GM18507 (cell line): ENCODE data around the gene SYNPO2L.
A peak's percentile ranks its signal among the peaks of the same experiment; 100 is the strongest.
"Not testable (repeated sequence)": the region's sequence is repeated elsewhere in the genome, so short reads cannot be mapped to it uniquely, and the experiment has no call there.

ENCODE experiments used
- DNase-seq: peaks from one replicate; pipeline ENCODE4 v3.0.0; 2011; ENCODE audit warnings: low read depth; ENCODE audit not compliant: insufficient read length; ENCODE audit errors: extremely low spot score
- FAIRE-seq: peaks from 2 replicates; lab custom pipeline; 2011; peaks lifted over from hg19 to GRCh38; lab: Jason Lieb, UNC

Gene SYNPO2L

GRCh38 chr10:73655990-73656298 is at the start of gene SYNPO2L:
Gene SYNPO2L, minus strand, starts transcription at chr10:73656029. Its CDS starts 107 bp downstream, at chr10:73655922.
- no peak for FAIRE-seq
- no peak for DNase-seq

GRCh38 chr10:73703924-73704323 is 48.1 kb upstream of the SYNPO2L start:
- FAIRE-seq, DNase-seq: not testable (repeated sequence)

- not testable (repeated sequence) for FAIRE-seq, DNase-seq
Measured at GRCh38 chr10:73698819-73699218, 43.0 kb upstream of the SYNPO2L start.

GRCh38 chr10:73697675-73698159 is 41.9 kb upstream of the SYNPO2L start, which contains the start of gene AGAP5:
Gene AGAP5, minus strand, starts transcription at chr10:73698109. Its CDS starts 354 bp downstream, at chr10:73697755.
- DNase-seq, FAIRE-seq: not testable (repeated sequence)

GRCh38 chr10:73695302-73695701 is 39.5 kb upstream of the SYNPO2L start:
- not testable (repeated sequence) for DNase-seq

GRCh38 chr10:73690755-73691154 is 34.9 kb upstream of the SYNPO2L start:
- FAIRE-seq, DNase-seq: not testable (repeated sequence)

More at GRCh38 chr10:73695302-73695701, 39.5 kb upstream of the SYNPO2L start:
- not testable (repeated sequence) for FAIRE-seq

- DNase-seq, FAIRE-seq: not testable (repeated sequence)
Measured at GRCh38 chr10:73689596-73689995, 33.8 kb upstream of the SYNPO2L start.

GRCh38 chr10:73687641-73688040 is 31.8 kb upstream of the SYNPO2L start:
- FAIRE-seq, DNase-seq: not testable (repeated sequence)

- FAIRE-seq, DNase-seq: not testable (repeated sequence)
Measured at GRCh38 chr10:73674546-73674945, 18.7 kb upstream of the SYNPO2L start.

- DNase-seq, FAIRE-seq: not testable (repeated sequence)
Measured at GRCh38 chr10:73668378-73668777, 12.5 kb upstream of the SYNPO2L start.

GRCh38 chr10:73666153-73666809 is 10.5 kb upstream of the SYNPO2L start:
- DNase-seq, FAIRE-seq: not testable (repeated sequence)

GRCh38 chr10:73665581-73665980 is 9.8 kb upstream of the SYNPO2L start:
- not testable (repeated sequence) for FAIRE-seq

GRCh38 chr10:73664156-73665040 is 8.6 kb upstream of the SYNPO2L start:
- FAIRE-seq, DNase-seq: not testable (repeated sequence)

More at GRCh38 chr10:73665581-73665980, 9.8 kb upstream of the SYNPO2L start:
- DNase-seq = not testable (repeated sequence)

GRCh38 chr10:73663621-73664020 is 7.8 kb upstream of the SYNPO2L start:
- not testable (repeated sequence) for FAIRE-seq, DNase-seq

GRCh38 chr10:73662705-73663104 is 6.9 kb upstream of the SYNPO2L start:
- FAIRE-seq, DNase-seq: not testable (repeated sequence)

GRCh38 chr10:73655257-73655989 is 406 bp downstream of the SYNPO2L start:
- FAIRE-seq (peak; percentile 44), DNase-seq (no peak)

- FAIRE-seq (no peak), DNase-seq (no peak)
Measured at GRCh38 chr10:73653701-73654100, 2.1 kb downstream of the SYNPO2L start.

GRCh38 chr10:73653195-73653594 is 2.6 kb downstream of the SYNPO2L start:
- DNase-seq (no peak), FAIRE-seq (no peak)
